SK-N-SH (cell line): ENCODE measurements around the gene FHDC1. TPM values are rescaled to one million over a fixed set of nuclear protein-coding genes. Genes with fewer than 3 reads are reported as not detected.

Experiments used
- CTCF ChIA-PET: fragments of 300-600, 350-600 bp; formaldehyde crosslinking; extraction: SDS; loops from one replicate; lab custom pipeline; 2021; lab: Yijun Ruan, JAX
- POLR2A ChIA-PET: fragments of 350-600 bp; sonication (Branson Sonifier 250); formaldehyde crosslinking; extraction: SDS; loops from one replicate; lab custom pipeline; 2020; ENCODE audit warnings: antibody characterized with exemption, inconsistent platforms; lab: Yijun Ruan, JAX
- DNase-seq: peaks from one replicate; pipeline ENCODE4 v3.0.0; 2012
- H2AFZ ChIP-seq: fragments of 200-600 bp; sonication (generic); 2 replicates; pipeline ENCODE4 v1.8.1; 2016; ENCODE audit warnings: antibody characterized with exemption, mild to moderate bottlenecking, low read depth
- H3F3A ChIP-seq: fragments of 200-600 bp; sonication (generic); replicated peaks from 2 replicates; pipeline ENCODE3; 2016; ENCODE audit warnings: antibody characterized with exemption, mild to moderate bottlenecking; ENCODE audit not compliant: insufficient read depth
- H3K27ac ChIP-seq, 2 experiments: fragments of 200-500 bp in 1 of 2; fragments of 200-600 bp in 1 of 2; sonication (Bioruptor generic) in 1 of 2; sonication (generic), shearing (Covaris generic) in 1 of 2; 2 replicates each; pipeline versions ENCODE4 v1.5.1 to v1.6.1; 2014 to 2016; ENCODE audit warnings: low read depth in 2 of 2, inconsistent platforms in 1 of 2, low read length in 1 of 2, mild to moderate bottlenecking in 1 of 2, mixed read lengths in 1 of 2
- H3K27me3 ChIP-seq: fragments of 200-600 bp; sonication (generic), shearing (Covaris generic); 2 replicates; pipeline ENCODE4 v1.6.1; 2016; ENCODE audit warnings: mixed run types; ENCODE audit not compliant: insufficient read depth
- H3K36me3 ChIP-seq, 2 experiments: fragments of 200-500 bp in 1 of 2; fragments of 200-600 bp in 1 of 2; sonication (Bioruptor generic) in 1 of 2; sonication (generic) in 1 of 2; replicated peaks in 1 of 2; 2 replicates each; pipeline versions ENCODE3 to v1.5.1; 2014 to 2016; ENCODE audit warnings: low read length in 1 of 2, mild to moderate bottlenecking in 1 of 2; ENCODE audit not compliant: insufficient read depth in 2 of 2, control insufficient read depth in 1 of 2
- H3K4me1 ChIP-seq, 2 experiments: fragments of 200-500 bp in 1 of 2; fragments of 200-600 bp in 1 of 2; sonication (Bioruptor generic) in 1 of 2; sonication (generic), shearing (Covaris generic) in 1 of 2; 2 replicates each; pipeline versions ENCODE4 v1.5.1 to v1.6.1; 2014 to 2016; ENCODE audit warnings: low read depth in 1 of 2, low read length in 1 of 2, mixed run types in 1 of 2; ENCODE audit not compliant: insufficient read depth in 2 of 2, control insufficient read depth in 1 of 2
- H3K4me2 ChIP-seq: fragments of 200-600 bp; sonication (generic), shearing (Covaris generic); 2 replicates; pipeline ENCODE4 v1.6.1; 2017; ENCODE audit warnings: mixed run types
- H3K4me3 ChIP-seq, 2 experiments: fragments of 200-500 bp in 1 of 2; fragments of 200-600 bp in 1 of 2; sonication (Bioruptor generic) in 1 of 2; sonication (generic), shearing (Covaris generic) in 1 of 2; 2 replicates each; pipeline versions ENCODE4 v1.5.1 to v1.8.1; 2014 to 2016; ENCODE audit warnings: low read depth in 2 of 2, inconsistent platforms in 1 of 2, low read length in 1 of 2, mild to moderate bottlenecking in 1 of 2, mixed read lengths in 1 of 2, moderate library complexity in 1 of 2
- H3K79me2 ChIP-seq: fragments of 200-600 bp; sonication (generic); 2 replicates; pipeline ENCODE4 v1.8.1; 2017; ENCODE audit warnings: mild to moderate bottlenecking; ENCODE audit not compliant: insufficient read depth
- H3K9ac ChIP-seq: fragments of 200-600 bp; sonication (generic); 2 replicates; pipeline ENCODE4 v1.6.1; 2017; ENCODE audit warnings: mixed run types
- H3K9me2 ChIP-seq: fragments of 200-600 bp; sonication (generic); 2 replicates; pipeline ENCODE4 v1.6.1; 2017; ENCODE audit warnings: mixed run types
- H3K9me3 ChIP-seq: fragments of 200-600 bp; sonication (generic); 2 replicates; pipeline ENCODE4 v1.6.1; 2017; ENCODE audit warnings: mixed run types, mild to moderate bottlenecking, moderate library complexity
- H4K20me1 ChIP-seq: fragments of 200-600 bp; sonication (generic); 2 replicates; pipeline ENCODE4 v1.6.1; 2017; ENCODE audit warnings: mild to moderate bottlenecking, mixed run types; ENCODE audit not compliant: insufficient read depth
- ELF1 ChIP-seq: IDR thresholded peaks from 2 replicates; pipeline ENCODE4 v1.4.0; 2012
- FOXJ3 ChIP-seq: sonication (generic); formaldehyde crosslinking; IDR thresholded peaks from 2 replicates; pipeline ENCODE4 v1.5.1; 2020; ENCODE audit warnings: mild to moderate bottlenecking, missing genetic modification reagents
- FOXM1 ChIP-seq: IDR thresholded peaks from 2 replicates; pipeline ENCODE4 v1.4.0; 2012; ENCODE audit warnings: low read depth, mild to moderate bottlenecking
- JUND ChIP-seq: IDR thresholded peaks from 2 replicates; pipeline ENCODE4 v1.4.0; 2012
- MEF2A ChIP-seq: IDR thresholded peaks from 2 replicates; pipeline ENCODE4 v1.4.0; 2012; ENCODE audit warnings: low read depth, borderline replicate concordance
- NFIC ChIP-seq: IDR thresholded peaks from 2 replicates; pipeline ENCODE4 v1.4.0; 2012; ENCODE audit warnings: borderline replicate concordance
- NRF1 ChIP-seq: IDR thresholded peaks from 2 replicates; pipeline ENCODE4 v1.6.1; 2012; ENCODE audit warnings: low read depth, mild to moderate bottlenecking, low read length
- PBX3 ChIP-seq: IDR thresholded peaks from 2 replicates; pipeline ENCODE4; 2012
- RAD21 ChIP-seq: IDR thresholded peaks from 2 replicates; pipeline ENCODE4 v1.6.1; 2012; ENCODE audit warnings: mild to moderate bottlenecking, low read length
- RCOR1 ChIP-seq: fragments of 150-350 bp; IDR thresholded peaks from 2 replicates; pipeline ENCODE4 v1.6.1; 2017; ENCODE audit warnings: antibody characterized with exemption, low read length
- SIN3A ChIP-seq: IDR thresholded peaks from 2 replicates; pipeline ENCODE4 v1.6.1; 2012; ENCODE audit warnings: low read depth, mild to moderate bottlenecking, low read length, moderate library complexity, borderline replicate concordance
- YY1 ChIP-seq: IDR thresholded peaks from 2 replicates; pipeline ENCODE4 v1.4.0; 2012; ENCODE audit warnings: low read depth, mild to moderate bottlenecking
- WGBS: methylation state at CpG from one replicate; pipeline ENCODE4 v1.1.6; 2017; ENCODE audit warnings: low lambda C conversion rate; 5-methylcytosine and 5-hydroxymethylcytosine counted together
- polyA plus RNA-seq, 3 experiments: library from polyadenylated mRNA; depleted of rRNA; stranded (reverse); fragments of >200 nt; gene quantifications; 2 replicates each; pipeline ENCODE4 v1.2.3, GENCODE V29; 2012

Gene FHDC1
- polyA plus RNA-seq, 1 of the 3 experiments (the other 2 are of a cell fraction) = 0.02 TPM

GRCh38 chr4:152991398-152991797 lies 55.3 kb downstream of the FHDC1 start:
- no peak for DNase-seq
- H3K9me2 ChIP-seq = no peaks in the 10 kb centered on the region
- no peaks in the 10 kb centered on the region for H3K9me3 ChIP-seq
- ChIA-PET POLR2A (no interaction called here), CTCF (interaction anchor here (0.9 to 1.3 kb wide), 2 partner anchors 15 to 93 kb away, joined by 3 to 4 read pairs; no protein-coding TSS in a partner anchor)
- TF ChIP-seq RAD21 (no peak), YY1 (no peak)
- no peak overlapping the region for H2AFZ ChIP-seq
- peaks cover 0 to 3% of the 10 kb centered on the region in 2 experiments; a peak in 1 of 4 replicates for H3K4me1 ChIP-seq
- H3K4me2 ChIP-seq = no peak overlapping the region
- no peaks in the 10 kb centered on the region for H3K36me3 ChIP-seq
- WGBS = 77% methylated on average over 3 of the region's 3 CpGs
- no peak overlapping the region for H3K27ac ChIP-seq
- H4K20me1 ChIP-seq = no peaks in the 10 kb centered on the region
- no peak overlapping the region for H3K4me3 ChIP-seq
- H3K9ac ChIP-seq = no peak overlapping the region
- no peaks in the 10 kb centered on the region for H3K27me3 ChIP-seq
- no peaks in the 10 kb centered on the region for H3F3A ChIP-seq
- no peaks in the 10 kb centered on the region for H3K79me2 ChIP-seq

- Histone ChIP-seq H3K27ac (no peak overlapping the region), H3K9me2 (no peaks in the 10 kb centered on the region), H2AFZ (no peak overlapping the region), H3K36me3 (no peaks in the 10 kb centered on the region), H3K4me2 (no peak overlapping the region), H4K20me1 (no peaks in the 10 kb centered on the region), H3K4me3 (no peak overlapping the region), H3F3A (no peaks in the 10 kb centered on the region), H3K4me1 (peaks cover 0 to 3% of the 10 kb centered on the region in 2 experiments; a peak in 1 of 4 replicates), H3K79me2 (no peaks in the 10 kb centered on the region), H3K9me3 (no peaks in the 10 kb centered on the region), H3K27me3 (no peaks in the 10 kb centered on the region), H3K9ac (no peak overlapping the region)
- DNase-seq = no peak
- no peak for TF ChIP-seq SIN3A
- 76% methylated on average over 8 of the region's 8 CpGs for WGBS
- ChIA-PET CTCF (no interaction called here), POLR2A (no interaction called here)
These were observed 55.9 kb downstream of the FHDC1 start for GRCh38 chr4:152992027-152992426.

- Histone ChIP-seq H3K4me1 (peaks cover 0 to 3% of the 10 kb centered on the region in 2 experiments; a peak in 1 of 4 replicates), H2AFZ (no peak overlapping the region), H3K4me3 (no peak overlapping the region), H3K9me3 (no peaks in the 10 kb centered on the region), H3F3A (no peaks in the 10 kb centered on the region), H3K36me3 (no peaks in the 10 kb centered on the region), H4K20me1 (no peaks in the 10 kb centered on the region), H3K79me2 (no peaks in the 10 kb centered on the region), H3K9ac (no peak overlapping the region), H3K9me2 (no peaks in the 10 kb centered on the region), H3K27ac (no peak overlapping the region), H3K27me3 (no peaks in the 10 kb centered on the region), H3K4me2 (no peak overlapping the region)
- DNase-seq = no peak
- ChIA-PET CTCF (no interaction called here), POLR2A (no interaction called here)
- WGBS = 50% methylated on average over 1 of the region's 1 CpG
- TF ChIP-seq RCOR1 (no peak), NFIC (no peak), MEF2A (no peak), JUND (no peak), NRF1 (no peak), ELF1 (no peak), FOXM1 (no peak), FOXJ3 (CRISPR knock-in tag) (no peak), PBX3 (no peak)
These were observed 56.3 kb downstream of the FHDC1 start for GRCh38 chr4:152992466-152992865.
